Activated naive CD8-positive, alpha-beta T cell treated with anti-CD3 and anti-CD28 coated beads for 36 hours (primary cell): ENCODE results near the gene ATG10. TPM values are rescaled to one million over a fixed set of nuclear protein-coding genes. Genes with fewer than 3 reads are reported as not detected.
"Not testable (repeated sequence)": the region's sequence is repeated elsewhere in the genome, so short reads cannot be mapped to it uniquely, and the experiment has no call there.

Experiments used
- DNase-seq: peaks from one replicate; pipeline ENCODE4 v3.0.0; 2021
- H3K27ac Mint-ChIP-seq: one replicate; pipeline ENCODE4 v1.8.0; 2022; ENCODE audit warnings: mild to moderate bottlenecking, moderate library complexity, mixed read lengths
- H3K27me3 Mint-ChIP-seq: one replicate; pipeline ENCODE4 v1.8.0; 2022; ENCODE audit warnings: mild to moderate bottlenecking, mixed read lengths
- H3K36me3 Mint-ChIP-seq: one replicate; pipeline ENCODE4 v1.8.0; 2021; ENCODE audit warnings: mild to moderate bottlenecking, mixed read lengths
- H3K4me1 Mint-ChIP-seq: one replicate; pipeline ENCODE4 v1.8.0; 2021; ENCODE audit warnings: mixed read lengths
- H3K4me3 Mint-ChIP-seq: one replicate; pipeline ENCODE4 v1.8.0; 2022; ENCODE audit warnings: mild to moderate bottlenecking, moderate library complexity, mixed read lengths
- H3K9me3 Mint-ChIP-seq: one replicate; pipeline ENCODE4 v1.8.0; 2022; ENCODE audit warnings: mixed read lengths
- total RNA-seq, 2 experiments: library from RNA; stranded (reverse); gene quantifications; one replicate each; pipeline ENCODE4 v1.2.3, GENCODE V29; 2021

ATG10 gene
- total RNA-seq, 2 experiments from 2014 or later = 9.3 to 10.7 TPM

DNA sequence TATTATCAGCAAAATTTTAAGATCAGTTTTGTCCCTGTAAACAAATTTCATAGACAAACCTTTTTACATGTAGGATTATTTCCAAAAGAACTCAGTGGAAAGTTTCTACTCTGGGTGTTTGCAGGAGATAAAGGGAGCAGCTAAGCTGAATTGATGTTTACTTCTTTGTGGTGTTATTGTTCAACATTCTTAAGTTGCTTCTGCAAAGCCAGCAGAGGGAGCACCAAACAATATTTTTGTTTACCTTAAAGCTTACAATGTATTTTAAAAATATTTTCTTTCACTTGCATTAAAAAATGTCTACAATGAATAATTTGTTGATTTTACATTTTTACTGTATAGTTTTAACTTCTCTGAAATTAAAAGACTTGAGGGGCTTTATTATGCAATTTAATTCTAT is 135.4 kb downstream of the ATG10 start:
- no peaks in the 10 kb centered on the region for H3K9me3 Mint-ChIP-seq
- peaks cover 21% of the 10 kb centered on the region for H3K4me1 Mint-ChIP-seq
- H3K4me3 Mint-ChIP-seq = no peak overlapping the region
- DNase-seq = no peak
- no peaks in the 10 kb centered on the region for H3K27me3 Mint-ChIP-seq
- peaks cover 6% of the 10 kb centered on the region for H3K36me3 Mint-ChIP-seq
- no peak overlapping the region for H3K27ac Mint-ChIP-seq

DNA sequence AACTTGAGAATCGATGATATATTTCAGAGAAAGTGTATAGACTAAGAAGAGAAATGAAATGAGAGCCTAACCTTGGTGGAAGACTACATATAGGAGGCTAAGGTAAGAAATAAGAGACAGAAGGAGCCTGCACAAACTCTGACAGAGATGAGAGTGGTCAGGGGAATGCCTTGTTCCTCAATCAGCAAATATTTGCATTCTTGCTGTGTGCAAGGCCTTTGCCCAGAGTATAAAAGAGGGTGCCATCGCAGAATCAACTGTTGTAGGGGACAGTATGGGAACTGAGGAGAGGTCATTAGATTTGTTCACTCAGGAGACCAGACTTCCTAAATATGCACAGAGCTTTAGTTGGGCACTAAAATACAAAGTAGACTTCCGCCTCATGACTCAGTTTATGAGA is 137.2 kb downstream of the ATG10 start:
- H3K27me3 Mint-ChIP-seq = no peaks in the 10 kb centered on the region
- H3K4me1 Mint-ChIP-seq = peaks cover 19% of the 10 kb centered on the region
- peaks cover 6% of the 10 kb centered on the region for H3K36me3 Mint-ChIP-seq

DNA sequence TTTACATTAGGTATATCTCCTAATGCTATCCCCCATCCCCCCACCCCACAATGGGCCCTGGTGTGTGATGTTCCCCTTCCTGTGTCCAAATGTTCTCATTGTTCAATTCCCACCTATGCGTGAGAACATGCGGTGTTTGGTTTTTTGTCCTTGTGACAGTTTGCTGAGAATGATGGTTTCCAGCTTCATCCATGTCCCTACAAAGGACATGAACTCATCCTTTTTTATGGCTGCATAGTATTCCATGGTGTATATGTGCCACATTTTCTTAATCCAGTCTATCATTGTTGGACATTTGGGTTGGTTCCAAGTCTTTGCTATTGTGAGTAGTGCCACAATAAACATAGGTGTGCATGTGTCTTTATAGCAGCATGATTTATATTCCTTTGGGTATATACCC is 138.1 kb downstream of the ATG10 start:
- H3K36me3 Mint-ChIP-seq = not testable (repeated sequence)

More for the DNA sequence above, 137.2 kb downstream of the ATG10 start:
- DNase-seq = no peak
- Mint-ChIP-seq H3K9me3 (no peaks in the 10 kb centered on the region), H3K27ac (no peak overlapping the region), H3K4me3 (no peak overlapping the region)

DNA sequence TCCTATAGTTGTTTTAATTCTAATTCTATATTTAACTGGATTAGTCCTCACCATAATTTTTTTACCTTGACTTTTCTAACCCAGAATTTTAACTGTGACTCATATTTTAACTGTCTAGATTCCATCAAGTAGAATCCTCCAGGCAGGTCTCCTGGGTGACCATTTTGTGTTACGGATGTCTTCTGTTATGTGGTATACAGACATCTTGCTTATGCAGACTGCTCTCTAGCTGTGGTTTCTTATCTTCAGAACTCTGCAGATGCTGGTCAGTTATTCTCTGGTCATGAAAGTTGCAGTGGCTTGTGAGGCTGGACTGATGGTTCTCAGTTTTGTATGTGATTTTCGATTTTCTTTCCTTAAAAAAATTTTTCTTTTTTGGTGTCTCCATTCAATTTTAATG is 139.4 kb downstream of the ATG10 start:
- Mint-ChIP-seq H3K27me3 (no peaks in the 10 kb centered on the region), H3K27ac (no peak overlapping the region), H3K9me3 (no peaks in the 10 kb centered on the region), H3K4me1 (peaks cover 12% of the 10 kb centered on the region), H3K36me3 (peaks cover 9% of the 10 kb centered on the region), H3K4me3 (no peak overlapping the region)
- no peak for DNase-seq

More for the DNA sequence above, 138.1 kb downstream of the ATG10 start:
- H3K9me3 Mint-ChIP-seq, H3K27ac Mint-ChIP-seq, H3K4me3 Mint-ChIP-seq, H3K27me3 Mint-ChIP-seq, DNase-seq: not testable (repeated sequence)
- H3K4me1 Mint-ChIP-seq = peaks cover 19% of the 10 kb centered on the region

DNA sequence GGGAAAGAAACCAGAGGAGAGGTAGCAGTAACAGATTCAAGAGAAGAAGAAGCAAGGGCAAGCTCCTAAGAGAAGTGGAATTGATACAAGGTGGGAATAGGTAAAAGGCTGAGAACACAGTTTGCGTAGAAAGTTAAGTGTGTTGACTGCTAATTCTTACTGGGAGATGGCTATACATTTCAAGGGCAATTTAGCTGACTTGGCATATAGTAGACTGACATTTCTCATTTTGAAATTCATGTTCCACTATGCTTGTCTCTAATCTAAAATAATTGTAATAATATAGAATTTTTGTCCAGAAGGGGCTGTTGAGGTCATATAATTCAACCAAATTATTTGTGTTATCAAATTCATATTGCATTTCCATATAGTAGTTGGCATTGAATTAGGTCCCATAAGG is 144.0 kb downstream of the ATG10 start:
- no peak overlapping the region for H3K27ac Mint-ChIP-seq
- no peak for DNase-seq
- no peak overlapping the region for H3K4me3 Mint-ChIP-seq
- peaks cover 6% of the 10 kb centered on the region for H3K4me1 Mint-ChIP-seq
- H3K9me3 Mint-ChIP-seq = peaks cover 3% of the 10 kb centered on the region
- peaks cover 10% of the 10 kb centered on the region for H3K36me3 Mint-ChIP-seq
- no peaks in the 10 kb centered on the region for H3K27me3 Mint-ChIP-seq

DNA sequence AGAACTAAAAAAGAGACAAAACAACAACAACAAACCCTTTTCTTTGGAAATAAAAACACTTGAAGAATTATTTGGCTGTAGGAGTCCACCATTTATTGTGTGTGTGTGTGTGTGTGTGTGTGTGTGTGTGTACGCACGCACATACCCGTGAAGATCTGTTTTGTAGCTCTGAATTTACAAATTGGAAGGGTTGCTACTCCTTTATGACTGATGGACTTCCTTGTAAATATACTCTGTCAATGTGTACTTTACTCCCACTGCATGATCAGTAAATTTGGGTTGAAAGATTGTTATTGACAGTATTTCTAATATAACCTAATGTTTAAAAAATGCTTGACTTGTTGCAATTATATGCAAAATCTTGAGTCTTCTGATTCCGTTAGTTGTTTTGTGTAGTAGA is 148.1 kb downstream of the ATG10 start:
- no peak overlapping the region for H3K4me3 Mint-ChIP-seq
- no peak overlapping the region for H3K27ac Mint-ChIP-seq
- DNase-seq = no peak
- no peaks in the 10 kb centered on the region for H3K4me1 Mint-ChIP-seq
- no peaks in the 10 kb centered on the region for H3K27me3 Mint-ChIP-seq
- H3K9me3 Mint-ChIP-seq = peaks cover 21% of the 10 kb centered on the region
- H3K36me3 Mint-ChIP-seq = peaks cover 33% of the 10 kb centered on the region

DNA sequence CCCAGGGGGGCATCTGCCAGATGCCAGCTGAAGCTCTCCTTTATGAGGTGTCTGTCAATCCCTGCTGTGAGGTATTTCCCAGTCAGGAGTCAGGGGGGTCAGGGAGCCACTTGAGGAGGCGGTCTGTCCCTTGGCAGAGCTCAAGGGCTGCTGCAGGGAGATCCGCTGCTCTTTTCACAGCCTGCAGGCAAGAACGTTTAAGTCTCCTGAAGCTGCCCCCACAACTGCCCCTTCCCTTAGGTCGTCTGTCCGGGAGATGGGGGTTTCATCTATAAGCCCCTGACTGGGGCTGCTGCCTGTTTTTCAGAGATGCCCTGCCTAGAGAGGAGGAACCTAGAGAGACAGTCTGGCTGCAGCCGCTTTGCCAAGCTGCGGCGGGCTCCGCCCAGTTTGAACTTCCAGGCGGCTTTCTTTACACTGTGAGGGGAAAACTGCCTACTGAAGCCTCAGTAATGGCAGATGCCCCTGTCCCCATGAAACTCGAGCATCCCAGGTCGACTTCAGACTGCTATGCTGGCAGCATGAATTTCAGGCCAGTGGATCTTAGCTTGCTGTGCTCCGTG is 158.0 kb downstream of the ATG10 start:
- Mint-ChIP-seq H3K4me3 (no peak overlapping the region), H3K27me3 (no peaks in the 10 kb centered on the region), H3K36me3 (peaks cover 43% of the 10 kb centered on the region)

DNA sequence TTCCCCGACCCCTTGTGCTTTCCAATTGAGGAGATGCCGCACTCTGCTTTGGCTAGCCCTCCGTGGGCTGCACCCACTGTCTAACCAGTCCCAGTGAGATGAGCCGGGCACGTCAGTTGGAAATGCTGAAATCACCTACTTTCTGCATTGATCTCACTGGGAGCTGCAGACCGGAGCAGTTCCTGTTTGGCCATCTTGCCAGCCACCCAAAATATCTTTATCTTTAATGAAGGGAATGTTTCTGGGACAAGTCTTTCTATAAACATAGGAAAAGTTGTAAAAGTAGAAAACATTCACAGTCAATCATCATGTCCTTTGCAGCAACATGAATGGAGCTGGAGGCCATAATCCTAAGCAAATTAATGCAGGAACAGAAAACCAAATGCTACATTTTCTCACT is 158.8 kb downstream of the ATG10 start:
- no peak for DNase-seq
- H3K4me1 Mint-ChIP-seq = no peaks in the 10 kb centered on the region
- H3K36me3 Mint-ChIP-seq = peaks cover 43% of the 10 kb centered on the region
- no peak overlapping the region for H3K27ac Mint-ChIP-seq
- no peak overlapping the region for H3K4me3 Mint-ChIP-seq
- H3K27me3 Mint-ChIP-seq = no peaks in the 10 kb centered on the region
- H3K9me3 Mint-ChIP-seq = peaks cover 38% of the 10 kb centered on the region

More for the DNA sequence above, 158.0 kb downstream of the ATG10 start:
- H3K27ac Mint-ChIP-seq = no peak overlapping the region
- no peaks in the 10 kb centered on the region for H3K4me1 Mint-ChIP-seq
- peaks cover 38% of the 10 kb centered on the region for H3K9me3 Mint-ChIP-seq
- no peak for DNase-seq

DNA sequence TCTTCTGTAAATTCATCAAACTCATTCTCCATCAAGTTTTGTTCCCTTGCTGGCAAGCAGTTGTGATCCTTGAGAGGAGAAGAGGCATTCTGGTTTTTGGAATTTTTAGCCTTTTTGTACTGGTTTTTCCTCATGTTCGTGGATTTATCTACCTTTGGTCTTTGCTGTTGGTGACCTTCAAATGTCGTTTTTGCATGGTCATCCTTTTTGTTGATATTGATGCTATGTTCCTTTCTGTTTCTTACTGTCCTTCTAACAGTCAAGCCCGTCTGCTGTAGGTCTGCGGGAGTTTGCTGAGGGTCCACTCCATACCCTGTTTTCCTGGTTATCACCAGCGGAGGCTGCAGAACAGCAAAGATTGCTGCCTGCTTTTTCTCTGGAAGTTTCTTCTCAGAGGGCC is 165.4 kb downstream of the ATG10 start:
- no peaks in the 10 kb centered on the region for H3K27me3 Mint-ChIP-seq
- H3K4me3 Mint-ChIP-seq = no peak overlapping the region
- H3K4me1 Mint-ChIP-seq = no peaks in the 10 kb centered on the region
- H3K9me3 Mint-ChIP-seq = peaks cover 33% of the 10 kb centered on the region
- no peak overlapping the region for H3K27ac Mint-ChIP-seq
- DNase-seq = no peak
- peaks cover 32% of the 10 kb centered on the region for H3K36me3 Mint-ChIP-seq

DNA sequence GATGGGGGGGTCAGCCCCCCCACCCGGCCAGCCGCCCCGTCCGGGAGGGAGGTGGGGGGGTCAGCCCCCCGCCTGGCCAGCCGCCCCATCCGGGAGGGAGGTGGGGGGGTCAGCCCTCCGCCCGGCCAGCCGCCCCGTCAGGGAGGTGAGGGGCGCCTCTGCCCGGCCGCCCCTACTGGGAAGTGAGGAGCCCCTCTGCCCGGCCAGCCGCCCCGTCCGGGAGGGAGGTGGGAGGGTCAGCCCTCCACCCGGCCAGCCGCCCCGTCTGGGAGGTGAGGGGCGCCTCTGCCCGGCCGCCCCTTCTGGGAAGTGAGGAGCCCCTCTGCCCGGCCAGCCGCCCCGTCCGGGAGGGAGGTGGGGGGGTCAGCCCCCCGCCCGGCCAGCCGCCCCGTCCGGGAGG is 168.0 kb downstream of the ATG10 start:
- H3K4me3 Mint-ChIP-seq, H3K27me3 Mint-ChIP-seq, H3K4me1 Mint-ChIP-seq, H3K27ac Mint-ChIP-seq, DNase-seq: not testable (repeated sequence)
- peaks cover 24% of the 10 kb centered on the region for H3K9me3 Mint-ChIP-seq
- peaks cover 27% of the 10 kb centered on the region for H3K36me3 Mint-ChIP-seq

DNA sequence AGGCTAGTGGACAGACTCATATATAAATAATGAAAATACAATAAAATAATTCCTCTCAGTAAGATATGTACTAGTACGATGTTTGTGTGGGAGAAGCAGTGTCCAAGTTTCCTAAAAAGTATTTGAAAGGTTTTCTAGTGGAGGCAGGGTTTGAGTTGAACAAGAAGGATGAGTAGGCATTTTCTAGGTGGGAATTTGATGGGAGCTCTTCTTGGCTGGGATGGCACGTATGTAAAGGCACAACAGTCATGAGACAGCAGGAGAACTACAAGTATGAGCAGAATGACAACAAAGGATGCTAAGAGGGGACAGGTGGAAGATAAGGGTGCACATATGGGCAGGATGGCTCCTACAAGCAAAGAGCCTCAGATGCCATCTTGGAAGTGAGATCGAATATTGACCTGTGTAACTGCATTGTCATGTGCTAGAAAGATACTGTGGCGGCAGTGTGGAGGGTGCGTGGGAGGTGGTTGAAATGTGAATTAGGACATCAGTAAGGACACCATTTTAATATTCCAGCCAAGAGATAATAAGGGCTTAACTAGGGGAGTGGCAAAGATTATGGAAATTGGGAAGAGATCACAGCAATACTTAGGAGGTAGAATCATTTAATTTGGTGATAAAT is 170.5 kb downstream of the ATG10 start:
- Mint-ChIP-seq H3K4me1 (no peaks in the 10 kb centered on the region), H3K4me3 (no peak overlapping the region), H3K36me3 (peaks cover 13% of the 10 kb centered on the region), H3K27me3 (no peaks in the 10 kb centered on the region), H3K9me3 (peaks cover 6% of the 10 kb centered on the region), H3K27ac (no peak overlapping the region)
- no peak for DNase-seq

DNA sequence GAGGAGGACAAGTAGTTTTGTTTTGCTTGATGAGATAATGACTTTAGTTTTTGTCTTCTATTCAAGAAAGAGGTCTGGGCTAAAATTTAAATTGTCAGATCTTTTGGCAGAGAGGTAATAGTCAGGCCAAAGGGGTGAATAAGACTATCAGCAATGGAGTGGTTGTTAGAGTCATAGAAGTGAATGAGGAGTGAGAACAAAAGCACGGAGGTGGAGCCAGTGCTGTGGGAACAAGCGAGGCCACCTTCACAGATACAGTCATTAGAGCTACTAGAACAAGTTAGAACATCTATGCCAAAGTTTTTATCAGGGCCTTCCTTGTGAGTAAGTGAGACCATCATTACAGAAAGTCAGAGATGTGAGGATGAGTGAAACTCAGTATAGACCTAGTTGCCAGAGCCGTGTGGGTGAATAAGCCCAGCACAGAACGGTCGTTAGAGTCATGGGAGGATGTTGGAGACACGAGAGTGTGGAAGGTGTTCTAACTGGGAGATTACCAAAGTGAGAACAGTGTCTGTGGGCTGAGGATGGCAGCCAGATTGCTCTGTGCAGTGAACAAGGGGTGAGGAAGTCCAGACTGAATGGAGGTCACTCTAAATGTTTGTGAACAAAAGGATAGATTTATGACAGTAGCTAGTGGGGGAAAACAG is 171.2 kb downstream of the ATG10 start:
- no peak overlapping the region for H3K4me3 Mint-ChIP-seq
- no peak overlapping the region for H3K27ac Mint-ChIP-seq
- DNase-seq = no peak
- H3K27me3 Mint-ChIP-seq = no peaks in the 10 kb centered on the region
- H3K36me3 Mint-ChIP-seq = peaks cover 13% of the 10 kb centered on the region
- H3K4me1 Mint-ChIP-seq = no peaks in the 10 kb centered on the region
- peaks cover 4% of the 10 kb centered on the region for H3K9me3 Mint-ChIP-seq

DNA sequence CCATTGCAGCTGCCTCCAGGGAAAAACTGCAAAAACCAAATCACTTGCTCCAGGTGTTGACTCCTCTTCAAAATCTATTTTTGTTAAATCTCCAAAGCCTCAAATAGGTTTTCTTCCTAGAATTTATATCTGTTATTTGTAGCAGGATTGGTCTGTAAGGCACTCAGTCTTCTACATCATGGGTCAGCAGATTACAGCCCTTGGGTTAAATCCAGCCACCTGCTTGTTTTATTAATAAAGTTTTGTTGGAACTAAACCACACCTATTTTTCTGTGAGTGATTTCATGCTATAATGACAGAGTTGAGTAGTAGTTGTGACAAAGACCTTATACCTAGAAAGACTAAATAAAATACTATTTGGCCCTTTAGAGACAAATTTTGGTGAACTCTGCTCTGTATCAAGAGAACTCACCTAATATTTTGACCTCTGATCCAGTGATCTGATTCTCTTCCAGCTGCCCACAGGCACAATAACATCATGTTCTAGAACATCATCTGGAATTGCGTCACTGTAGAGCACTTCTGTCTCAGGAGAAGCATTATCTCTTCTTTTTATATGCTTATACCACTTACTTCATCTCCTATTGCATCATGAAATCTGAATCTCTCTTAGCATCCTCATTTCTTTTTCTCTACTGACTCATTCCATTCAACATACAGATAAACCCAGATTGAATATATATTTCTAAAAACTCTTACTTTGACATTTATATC is 176.2 kb downstream of the ATG10 start:
- Mint-ChIP-seq H3K27ac (no peak overlapping the region), H3K4me1 (no peaks in the 10 kb centered on the region), H3K9me3 (peaks cover 4% of the 10 kb centered on the region), H3K4me3 (no peak overlapping the region), H3K27me3 (no peaks in the 10 kb centered on the region), H3K36me3 (peaks cover 10% of the 10 kb centered on the region)
- no peak for DNase-seq

DNA sequence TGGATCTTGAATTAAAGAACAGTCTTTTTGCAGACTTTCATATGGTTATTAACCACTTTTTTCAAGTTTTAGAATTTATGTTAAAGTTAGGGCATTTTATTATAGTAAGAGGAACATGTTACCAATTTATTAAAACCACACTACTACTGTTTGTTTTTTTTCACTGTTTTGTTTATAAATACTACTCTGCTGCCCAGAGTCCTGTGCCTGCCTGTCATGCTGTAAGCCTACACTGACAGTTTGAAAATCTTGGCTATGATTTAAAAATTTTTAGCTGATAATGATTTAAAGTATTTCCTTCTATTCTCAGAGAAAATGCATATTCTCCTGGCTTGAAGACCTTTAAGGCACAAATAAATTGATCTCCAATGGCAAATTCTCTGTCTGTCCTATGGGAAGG is 177.6 kb downstream of the ATG10 start:
- DNase-seq = no peak
- Mint-ChIP-seq H3K9me3 (no peaks in the 10 kb centered on the region), H3K27me3 (no peaks in the 10 kb centered on the region), H3K36me3 (peaks cover 6% of the 10 kb centered on the region), H3K27ac (no peak overlapping the region), H3K4me1 (no peaks in the 10 kb centered on the region), H3K4me3 (no peak overlapping the region)

DNA sequence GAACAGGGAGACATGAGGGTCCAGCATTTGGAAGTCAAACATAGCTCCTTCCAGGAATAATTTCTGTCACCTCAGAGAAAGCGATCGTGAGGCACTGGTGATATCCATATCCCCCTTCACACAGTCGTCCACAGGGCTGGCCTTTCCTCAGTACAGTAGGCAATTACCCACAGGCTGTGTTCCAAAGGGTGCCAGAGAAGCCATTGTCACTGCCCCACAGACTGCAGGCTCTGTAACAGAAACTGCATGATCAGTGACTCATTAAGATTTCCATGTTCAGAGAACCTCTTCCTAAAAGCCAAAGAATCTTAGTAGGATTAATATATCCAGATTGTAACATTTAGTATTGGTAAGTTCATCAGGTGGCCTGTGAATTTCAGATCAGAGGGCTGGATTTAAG is 178.7 kb downstream of the ATG10 start:
- Mint-ChIP-seq H3K27me3 (no peaks in the 10 kb centered on the region), H3K36me3 (peaks cover 6% of the 10 kb centered on the region), H3K4me1 (no peaks in the 10 kb centered on the region), H3K27ac (no peak overlapping the region), H3K9me3 (no peaks in the 10 kb centered on the region), H3K4me3 (no peak overlapping the region)
- no peak for DNase-seq
